ENCODE data around the gene KCTD15.
A peak's percentile ranks its signal among the peaks of the same experiment; 100 is the strongest.

KCTD15 gene, protein sequence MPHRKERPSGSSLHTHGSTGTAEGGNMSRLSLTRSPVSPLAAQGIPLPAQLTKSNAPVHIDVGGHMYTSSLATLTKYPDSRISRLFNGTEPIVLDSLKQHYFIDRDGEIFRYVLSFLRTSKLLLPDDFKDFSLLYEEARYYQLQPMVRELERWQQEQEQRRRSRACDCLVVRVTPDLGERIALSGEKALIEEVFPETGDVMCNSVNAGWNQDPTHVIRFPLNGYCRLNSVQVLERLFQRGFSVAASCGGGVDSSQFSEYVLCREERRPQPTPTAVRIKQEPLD

DNA sequence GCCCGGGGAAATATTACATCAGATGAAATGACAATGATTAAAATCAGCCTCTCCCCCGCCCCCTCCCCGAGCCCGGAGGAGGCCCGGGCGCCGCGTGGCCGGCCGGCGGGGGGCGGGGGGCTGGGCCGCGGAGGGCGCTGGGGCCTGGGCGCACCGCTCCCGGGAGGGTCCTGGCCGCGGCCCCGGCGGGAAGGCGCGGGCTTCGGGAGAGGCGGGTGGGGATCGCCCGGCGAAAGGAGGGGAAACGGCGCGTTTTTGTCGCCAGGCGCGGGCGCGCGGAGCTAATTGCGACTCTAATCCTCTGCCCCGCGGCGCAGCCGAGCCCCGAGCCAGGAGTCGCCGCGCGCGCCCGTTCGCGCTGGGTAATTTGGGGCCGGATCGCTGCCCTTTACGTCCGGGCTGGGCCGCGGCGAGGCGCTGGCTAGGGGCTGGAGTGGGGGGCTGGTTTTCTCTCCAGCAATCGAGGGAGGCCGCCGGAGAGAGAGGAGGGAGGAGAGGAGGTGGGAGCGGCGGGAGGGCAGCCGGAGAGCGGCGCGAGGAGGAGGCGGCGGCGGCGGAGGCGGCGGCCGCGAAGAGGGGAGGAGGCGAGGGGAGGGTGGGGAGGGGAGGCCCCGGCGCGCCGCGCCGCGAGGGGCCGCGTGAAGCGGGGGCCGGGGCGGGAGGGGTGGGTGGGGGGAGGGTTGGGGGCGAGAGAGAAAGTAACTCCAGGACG lies at the start of gene KCTD15:
TSS of gene KCTD15 (plus strand) at position 707 of the 712 bp plus-strand sequence. CDS start 3,585 bp downstream, outside the sequence.
- DNase-seq, result peak; percentile 75

DNA sequence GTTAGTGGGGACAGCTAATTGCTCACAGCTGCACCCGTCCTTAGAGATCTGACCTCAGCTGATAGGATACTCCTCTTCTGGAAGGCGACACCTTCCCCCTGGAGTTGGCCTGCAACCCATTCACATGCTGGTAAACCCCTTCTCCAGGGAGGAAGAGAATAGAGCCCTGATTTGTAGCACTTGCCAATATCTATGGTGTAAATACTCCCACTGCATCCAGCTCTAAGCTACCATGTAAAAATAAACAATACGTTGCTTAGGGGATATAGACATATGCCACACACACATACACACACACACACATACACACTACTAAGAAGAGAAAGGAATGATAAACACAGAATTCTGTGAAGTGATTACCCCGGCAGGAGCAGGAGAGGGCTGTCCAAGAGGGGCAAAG lies 49.4 kb upstream of the KCTD15 start:
- DNase-seq, result no peak

DNA sequence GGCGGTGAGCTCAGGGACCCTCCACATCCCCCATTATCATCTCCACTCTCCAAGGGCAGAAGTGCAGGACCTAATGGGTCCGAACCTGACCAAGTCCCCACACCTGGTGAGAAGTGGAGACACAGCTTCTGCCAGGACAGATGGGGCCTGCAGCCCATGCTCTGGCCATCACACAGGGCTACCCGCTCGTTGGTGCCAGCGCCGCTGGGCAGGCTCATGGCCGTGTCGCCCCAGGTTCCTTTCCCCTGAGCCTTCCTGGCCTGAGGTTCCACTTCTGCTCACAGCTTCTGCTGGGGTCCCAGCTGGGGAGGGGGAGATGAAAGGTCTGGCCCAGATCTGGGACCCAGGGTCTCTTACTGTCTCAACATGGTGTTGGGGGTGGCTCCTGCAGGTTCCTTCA lies 48.4 kb upstream of the KCTD15 start:
- DNase-seq, result no peak

DNA sequence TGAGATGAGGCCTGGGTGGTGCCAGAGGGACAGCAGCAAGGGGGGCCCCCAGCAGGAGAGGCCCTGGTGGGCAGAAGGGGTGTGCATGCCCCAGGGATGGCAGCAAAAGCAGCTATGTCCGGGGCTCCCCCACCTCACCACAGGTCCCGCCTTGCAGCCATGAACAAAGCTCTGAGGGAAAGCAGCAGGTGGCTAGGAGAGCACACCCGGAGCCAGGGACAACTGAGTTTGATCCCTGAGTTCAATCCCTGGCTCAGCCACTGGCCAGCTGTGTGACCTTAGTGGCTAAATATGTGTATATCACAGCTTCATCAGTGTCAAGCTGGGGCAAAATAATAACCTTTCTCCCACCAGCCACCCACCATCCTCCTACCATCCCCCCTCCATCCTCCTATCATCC lies 47.7 kb upstream of the KCTD15 start:
- no peak for DNase-seq

DNA sequence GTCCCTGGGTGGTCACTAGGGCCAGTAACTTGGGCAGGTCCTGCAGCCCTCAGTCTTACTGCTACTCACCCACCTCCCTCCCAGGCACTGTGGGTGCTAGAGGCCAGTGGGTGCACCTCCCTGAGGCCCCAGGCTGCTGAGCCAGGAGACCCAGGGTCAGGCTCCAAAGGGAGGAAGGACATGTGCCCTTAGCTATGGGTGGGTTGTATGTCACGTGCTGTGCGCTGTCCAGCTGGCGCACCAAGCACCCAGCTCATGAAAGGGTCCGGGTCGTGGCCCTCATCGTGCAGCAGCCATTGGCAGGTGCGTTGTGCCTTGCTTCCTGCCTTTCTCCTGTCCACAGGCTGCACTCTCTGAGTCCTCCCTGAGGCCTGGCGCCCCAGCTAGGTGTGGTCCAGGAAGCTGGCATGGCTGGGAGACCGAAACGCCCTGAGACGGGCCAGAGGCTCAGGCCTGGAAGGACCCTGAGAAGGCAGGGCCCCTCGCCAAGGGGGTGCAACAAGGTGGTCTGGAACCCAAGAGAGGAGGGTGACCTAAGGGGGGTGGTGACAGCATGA lies 47.0 kb upstream of the KCTD15 start:
- DNase-seq, result no peak

DNA sequence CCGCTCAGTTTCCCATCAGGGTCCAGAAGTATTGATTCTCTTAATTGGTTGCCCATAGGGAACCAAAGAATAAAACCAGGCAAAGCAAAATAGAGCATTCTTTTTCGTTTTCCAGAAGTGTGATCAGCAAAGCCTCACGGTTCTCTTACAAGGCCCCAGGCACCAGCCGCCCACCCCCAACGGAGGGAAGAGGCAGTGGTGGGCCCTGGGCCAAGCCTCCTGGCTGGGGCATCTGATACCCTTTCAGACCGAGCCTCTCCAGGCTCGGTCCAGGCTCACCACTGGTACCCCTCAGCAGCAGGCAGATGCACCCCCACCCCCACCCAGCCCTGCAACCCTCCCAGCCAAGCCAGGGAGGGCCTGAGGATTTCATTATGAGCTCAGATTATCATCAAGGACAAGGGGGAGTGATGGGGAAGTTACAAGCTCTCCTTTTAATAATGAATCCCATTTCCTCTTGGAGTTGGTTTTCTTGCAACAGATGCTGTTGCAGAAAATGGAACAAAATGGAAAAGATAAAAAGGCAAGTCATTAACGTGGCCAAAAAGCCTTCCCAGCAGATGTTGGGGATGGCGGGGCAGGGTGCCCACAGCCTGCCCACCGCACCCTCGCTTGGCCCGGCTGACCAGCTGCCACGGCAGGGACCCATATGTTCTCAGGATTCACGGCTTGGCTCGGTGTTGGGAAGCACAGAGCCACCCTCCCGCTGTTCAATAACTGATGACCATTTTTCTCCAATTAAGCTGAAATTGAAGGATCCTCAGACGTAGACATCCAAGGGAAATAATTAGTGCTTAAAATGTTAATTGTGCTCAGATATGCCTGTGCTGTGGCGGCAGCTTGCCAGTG lies 45.9 kb upstream of the KCTD15 start:
- no peak for DNase-seq

DNA sequence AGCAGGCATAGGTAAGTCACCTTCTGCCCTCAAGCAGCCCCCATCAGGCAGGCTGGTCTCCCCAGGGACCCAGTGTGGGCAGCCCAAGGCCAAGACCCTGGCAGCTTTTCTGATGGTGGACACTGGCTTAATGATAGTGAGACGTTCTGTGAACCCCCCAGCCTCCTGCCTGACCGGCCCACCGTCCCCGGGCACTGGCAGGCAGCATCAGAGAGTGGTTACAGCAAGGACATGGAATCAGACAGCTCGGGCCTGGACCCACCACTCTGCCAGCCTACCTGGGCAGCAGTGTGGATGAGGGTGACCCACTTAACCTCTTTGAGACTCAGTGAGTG lies 45.3 kb upstream of the KCTD15 start:
- DNase-seq, result no peak

DNA sequence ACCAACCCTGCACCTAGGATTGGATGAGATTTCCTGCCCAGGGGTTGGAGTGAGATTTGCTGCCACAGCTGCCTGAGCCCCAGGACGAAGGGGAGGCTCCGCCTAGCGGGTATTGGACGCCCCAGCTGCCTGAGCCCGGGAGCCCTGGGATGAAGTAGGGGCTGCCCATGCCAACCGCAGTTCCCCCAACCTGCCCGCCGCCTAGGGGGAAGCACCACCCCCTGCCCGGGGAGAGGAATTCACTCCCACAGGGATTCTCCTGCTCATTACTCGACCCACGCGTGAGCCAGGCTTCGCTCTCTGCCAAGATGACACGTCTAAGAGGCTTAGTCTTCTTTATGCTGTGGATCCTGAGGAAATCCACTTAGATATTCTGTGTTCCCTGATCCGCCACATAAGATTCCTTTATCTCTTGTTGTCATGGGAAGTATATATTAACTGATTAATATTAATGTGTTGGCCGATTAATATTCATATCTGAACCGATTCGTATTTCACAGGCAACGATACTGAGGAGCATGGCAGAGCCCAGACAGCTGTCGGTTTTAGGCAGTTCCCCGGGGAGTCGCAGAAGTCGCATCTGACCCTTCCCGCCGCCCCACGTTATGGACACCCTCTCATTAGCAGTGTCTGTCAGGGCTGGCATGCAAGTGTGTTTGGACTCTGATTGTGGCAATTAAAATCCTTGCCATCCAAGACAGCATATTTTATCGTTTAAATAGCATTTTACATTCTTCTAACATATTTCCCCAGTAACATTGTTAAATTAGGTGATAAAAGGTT lies 44.5 kb upstream of the KCTD15 start:
- no peak for DNase-seq

DNA sequence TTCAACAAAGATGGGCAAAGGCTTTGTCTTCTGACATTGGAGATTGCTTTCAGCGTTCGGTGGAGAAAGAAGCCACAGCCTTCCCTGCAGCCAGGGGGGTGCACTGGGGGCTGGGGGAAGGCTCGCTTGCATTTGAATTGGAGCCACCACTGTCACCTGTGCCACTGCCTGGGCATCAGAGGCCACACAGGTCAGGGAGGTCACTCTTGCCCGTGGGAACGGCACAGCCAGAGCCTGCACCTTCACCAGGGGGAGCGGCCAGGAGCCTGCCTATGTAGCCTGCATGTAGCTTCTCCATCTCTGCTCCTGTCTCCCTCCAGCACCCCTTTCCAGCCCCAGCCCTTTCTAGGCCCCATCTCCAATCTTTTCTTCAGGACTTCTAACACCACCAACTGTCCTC lies 43.7 kb upstream of the KCTD15 start:
- DNase-seq, result no peak

DNA sequence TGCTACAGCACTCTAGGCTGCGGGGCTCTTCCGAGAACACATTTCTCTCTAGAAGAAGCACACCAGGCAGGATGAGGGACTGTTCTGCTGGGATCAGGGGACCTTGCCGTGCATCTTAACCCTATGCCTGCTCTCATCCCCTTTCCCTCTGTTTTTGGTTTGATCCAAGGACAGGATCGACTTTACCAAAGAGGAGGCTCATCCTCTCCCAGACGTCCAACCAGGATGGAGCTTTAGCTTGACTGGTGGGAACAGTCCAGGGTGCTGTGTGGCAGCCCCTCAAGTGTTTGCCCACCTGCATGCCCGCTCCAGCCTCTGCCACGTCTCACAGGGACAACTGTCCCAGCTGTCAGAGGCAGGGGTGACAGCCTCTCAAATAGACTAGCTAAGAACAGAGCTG lies 42.3 kb upstream of the KCTD15 start:
- no peak for DNase-seq

DNA sequence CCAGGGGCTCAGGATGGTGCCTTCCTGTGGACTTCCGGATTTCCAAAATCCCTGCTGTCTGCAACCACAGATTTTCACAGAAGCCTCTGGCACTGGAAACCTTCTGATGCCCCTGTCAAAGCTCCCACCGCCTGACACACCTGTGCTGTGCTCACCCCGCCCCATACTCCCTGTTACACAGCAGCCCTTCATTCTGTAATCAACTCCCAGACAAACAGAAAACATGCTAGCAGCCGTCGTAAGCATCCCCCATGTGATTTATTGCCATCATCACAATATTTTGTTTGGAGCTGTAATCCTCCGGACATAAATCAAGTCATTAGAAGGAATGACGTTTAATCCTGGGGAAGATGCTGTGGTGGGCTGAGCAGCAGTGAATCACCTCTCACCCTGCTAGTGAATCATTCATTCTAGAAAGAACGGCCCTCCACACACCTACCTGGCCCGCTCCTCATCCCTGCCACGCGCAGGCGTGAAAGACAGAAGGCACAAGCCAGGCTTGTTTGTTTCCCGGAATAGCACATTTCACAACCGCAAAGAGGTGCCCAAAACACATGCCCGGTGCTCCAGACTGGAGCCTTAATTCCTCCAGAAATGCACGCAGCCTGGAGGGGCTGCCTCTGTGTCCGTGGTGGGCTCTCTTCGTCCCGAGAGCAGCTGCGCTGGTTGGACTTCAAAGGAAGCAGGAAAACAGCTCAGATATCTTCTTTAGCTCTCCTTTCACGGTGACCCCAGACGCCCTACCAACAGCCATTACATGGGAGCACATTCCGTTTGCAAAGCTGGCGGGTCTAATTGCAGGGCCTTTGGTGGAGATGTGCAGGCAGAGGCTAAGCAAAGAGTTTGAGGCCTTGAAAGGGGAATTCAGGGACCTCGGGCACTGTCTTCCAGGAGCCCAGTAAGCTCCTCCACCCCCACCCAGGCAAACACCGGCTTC lies 41.3 kb upstream of the KCTD15 start:
- no peak for DNase-seq

DNA sequence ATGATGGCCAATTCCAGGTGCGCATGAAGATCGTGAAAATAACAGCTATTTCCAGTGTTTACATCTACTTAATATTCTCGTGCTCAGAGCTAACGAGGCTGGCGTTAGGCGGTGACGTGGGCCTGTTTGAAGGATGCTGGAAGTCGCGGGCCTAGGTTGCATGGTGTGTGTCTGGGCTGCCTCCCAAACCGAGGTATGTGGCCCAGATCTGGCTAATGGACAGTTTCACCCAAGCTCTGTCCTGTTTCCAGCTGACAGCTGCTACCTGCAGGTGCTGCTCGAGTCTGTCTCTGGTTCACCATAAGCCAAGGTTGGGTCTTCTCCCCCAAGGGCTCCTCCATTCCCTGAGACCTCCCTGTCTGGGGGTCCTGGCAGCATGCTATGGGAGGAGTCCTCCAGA lies 40.5 kb upstream of the KCTD15 start:
- no peak for DNase-seq

DNA sequence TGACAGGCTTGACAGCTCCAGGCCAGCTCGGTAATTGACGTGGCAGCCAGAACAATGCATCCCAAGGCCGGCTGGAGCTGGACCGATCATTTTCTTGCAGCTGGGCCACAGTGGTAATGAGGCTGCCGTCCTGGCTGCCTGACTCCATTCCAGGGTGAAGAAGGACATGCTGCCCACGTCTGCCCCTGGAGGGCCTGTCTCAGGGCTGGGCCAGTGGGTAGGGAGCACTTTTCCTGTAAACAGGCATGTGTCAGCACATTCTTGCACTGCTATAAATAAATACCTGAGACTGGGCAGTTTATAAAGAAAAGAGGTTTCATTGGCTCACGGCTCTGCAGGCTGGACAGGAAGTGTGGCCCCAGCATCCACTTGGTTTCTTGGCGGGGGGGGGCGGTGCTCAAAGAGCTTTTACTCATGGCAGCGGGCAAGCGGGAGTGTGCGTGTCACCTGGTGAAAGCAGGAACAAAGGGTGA lies 38.1 kb upstream of the KCTD15 start:
- DNase-seq, result no peak

DNA sequence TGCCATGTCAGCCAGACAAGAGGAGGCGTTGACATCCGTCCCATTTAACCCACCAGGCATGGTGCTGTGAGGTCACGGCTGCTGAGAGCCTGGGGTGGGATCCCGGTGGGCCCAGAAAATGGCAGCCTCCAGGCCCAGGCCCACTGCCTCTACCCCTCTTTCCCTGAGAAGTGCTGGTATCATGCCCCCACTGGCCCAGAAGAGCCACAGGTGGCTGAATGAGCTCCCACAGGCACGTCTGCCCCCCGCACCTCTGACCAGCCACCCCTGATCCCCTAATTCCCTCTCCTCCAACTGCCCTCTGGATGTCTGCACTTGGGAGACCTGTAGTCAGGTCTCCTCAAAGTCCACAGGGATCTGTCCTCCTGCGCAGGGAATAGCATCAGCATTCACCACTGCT lies 37.3 kb upstream of the KCTD15 start:
- DNase-seq, result no peak

DNA sequence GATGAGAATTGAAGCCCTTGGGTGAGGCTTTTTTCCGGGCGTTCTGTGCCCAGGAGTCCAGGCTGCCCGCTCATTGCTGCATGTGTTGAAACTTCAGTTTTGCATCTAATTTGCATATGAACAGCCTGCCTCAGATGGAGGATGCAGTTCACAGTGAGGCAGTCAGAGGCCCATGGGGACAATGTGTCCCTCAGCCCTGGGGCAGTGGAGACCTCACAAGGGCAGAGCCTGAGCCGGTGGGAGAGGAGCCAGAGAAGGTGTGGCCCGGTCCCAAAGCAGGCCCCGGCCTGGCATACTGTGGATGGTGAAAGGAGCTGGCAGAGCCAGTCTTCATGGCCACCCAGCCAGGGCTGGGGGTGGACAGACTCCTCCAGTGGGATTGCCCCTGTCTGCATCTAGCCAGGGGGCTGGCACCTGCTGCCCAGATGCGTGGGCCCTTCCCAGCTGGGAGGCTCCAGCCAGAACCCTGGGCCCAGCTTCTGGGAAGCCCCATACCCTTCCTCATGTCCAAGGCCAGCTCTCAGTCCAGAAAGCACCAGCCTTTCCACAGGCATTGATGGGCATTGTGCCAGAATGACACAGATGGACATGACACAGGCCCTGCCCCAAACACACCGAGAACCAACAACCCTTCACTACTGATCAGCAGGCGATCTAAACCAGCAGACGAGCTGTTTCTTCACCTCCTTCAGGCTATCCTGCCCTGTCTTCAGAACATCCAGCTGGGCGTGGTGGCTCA lies 32.9 kb upstream of the KCTD15 start:
- DNase-seq, result no peak

DNA sequence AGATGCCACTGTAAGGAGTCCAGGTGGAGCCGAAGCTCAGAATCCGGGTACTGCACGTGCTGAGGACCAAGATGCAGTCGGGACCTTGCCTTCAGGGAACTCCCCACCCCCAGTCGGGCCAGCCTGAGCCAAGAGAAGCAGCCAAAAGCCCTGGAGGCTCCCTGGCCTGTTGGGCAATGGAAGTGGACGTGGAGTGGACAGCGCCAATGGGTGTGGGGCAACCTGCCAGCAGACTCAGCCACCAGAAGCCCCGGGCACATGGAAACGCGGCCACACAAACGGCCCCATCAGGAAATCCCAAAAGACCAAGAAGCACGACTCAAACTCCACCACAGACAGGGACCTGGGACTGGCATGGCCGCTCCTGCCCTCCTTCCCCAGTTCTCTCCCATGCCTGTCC lies 30.0 kb upstream of the KCTD15 start:
- no peak for DNase-seq

DNA sequence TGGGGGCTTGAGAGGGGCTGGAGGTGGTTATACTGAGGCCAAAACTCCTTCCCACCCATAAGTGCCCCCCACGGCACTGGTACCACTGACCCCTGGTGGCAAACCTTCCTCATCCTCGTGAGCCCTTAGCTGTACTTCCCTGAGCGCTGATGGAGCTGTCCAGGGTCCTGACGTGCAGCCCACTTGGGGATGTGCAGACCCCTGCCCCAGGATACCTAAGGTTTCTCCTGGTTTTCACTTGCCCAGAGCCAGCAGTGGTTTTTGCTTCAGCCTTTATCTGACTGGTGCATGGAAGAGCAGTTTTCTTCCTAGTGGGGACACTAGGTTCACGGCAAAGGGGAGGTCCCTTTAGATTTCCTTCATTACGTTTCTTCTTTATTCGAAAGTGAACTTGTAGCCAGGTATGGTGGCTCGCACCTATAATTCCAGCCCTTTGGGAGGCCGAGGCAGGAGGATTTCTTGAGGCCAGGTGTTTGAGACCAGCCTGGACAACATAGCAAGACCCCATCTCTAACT lies 28.7 kb upstream of the KCTD15 start:
- DNase-seq, result peak; percentile 55

DNA sequence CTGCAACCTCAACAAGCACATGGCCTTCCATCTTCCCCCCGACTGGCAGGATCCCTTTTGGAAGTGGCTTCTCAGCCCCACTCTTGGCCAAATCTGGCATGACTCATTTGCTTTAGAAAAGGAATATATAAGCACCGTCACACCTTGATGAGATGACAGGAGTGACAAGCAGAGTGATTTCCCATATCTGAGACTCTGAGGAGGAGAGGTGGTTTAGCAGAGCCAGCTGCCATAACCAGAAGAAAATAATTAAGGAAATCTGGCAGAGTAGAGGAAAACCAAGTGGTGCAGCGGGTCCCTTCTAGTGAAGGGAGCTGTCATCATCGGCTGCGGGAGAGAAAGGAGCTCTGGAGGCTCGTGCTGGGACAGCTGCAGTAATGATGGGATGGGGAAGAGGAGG lies 27.5 kb upstream of the KCTD15 start:
- DNase-seq, result no peak

DNA sequence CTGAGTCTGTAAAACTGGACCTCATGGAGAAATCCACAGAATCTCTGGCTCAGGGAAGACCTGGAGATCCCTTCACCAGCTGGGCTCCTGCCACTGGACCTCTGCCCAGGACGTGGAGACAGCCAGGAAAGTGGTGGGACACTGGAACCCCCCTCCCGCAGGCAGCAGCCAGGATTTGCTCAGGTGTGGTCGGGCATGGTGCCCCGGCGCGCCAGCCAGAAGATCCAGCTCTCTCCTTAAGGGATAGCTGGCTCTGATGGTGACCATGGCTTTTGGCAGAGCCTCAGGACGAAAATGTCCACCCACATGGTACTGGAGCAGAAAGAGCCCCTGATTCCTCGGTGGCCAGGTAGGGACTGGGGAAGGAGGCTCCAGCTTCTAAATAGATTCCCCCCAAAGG lies 26.6 kb upstream of the KCTD15 start:
- no peak for DNase-seq

DNA sequence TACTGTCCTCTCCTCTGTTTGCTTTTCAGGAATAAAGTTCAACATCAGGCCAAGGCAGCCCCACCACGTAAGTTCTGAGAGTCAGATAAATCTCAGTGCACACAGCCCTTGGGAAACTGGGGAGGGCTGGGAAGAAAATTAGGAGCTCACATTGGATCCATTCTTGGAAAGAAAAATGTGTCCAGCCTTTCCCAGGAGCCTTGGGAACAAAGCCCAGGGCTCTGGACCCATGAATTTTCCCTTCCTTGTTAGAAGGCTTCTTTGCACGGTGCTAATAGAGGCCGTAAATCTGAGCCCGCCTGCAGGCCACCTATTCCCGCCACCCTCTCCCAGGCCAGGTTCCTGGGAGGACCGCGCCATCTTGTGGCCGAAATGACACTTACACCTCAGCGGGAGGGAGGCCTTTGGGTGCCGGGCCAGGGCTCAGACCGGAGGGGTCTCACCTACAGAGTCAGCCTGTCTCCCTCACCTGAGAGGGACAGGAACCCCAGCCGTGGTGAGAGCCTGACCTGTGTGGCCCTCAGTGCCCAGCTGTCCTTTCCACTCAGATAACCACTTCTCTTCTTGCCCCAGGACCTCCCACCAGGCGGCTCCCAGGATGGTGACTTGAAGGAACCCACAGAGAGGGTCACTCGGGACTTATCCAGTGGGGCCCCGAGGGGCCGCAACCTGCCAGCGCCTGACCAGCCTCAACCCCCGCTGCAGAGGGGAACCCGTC lies 25.1 kb upstream of the KCTD15 start:
- DNase-seq, result peak; percentile 76

Measured in femur (tissue), 1 donor.